ENCODE measurements around the gene GNB1L.

GNB1L gene

DNA sequence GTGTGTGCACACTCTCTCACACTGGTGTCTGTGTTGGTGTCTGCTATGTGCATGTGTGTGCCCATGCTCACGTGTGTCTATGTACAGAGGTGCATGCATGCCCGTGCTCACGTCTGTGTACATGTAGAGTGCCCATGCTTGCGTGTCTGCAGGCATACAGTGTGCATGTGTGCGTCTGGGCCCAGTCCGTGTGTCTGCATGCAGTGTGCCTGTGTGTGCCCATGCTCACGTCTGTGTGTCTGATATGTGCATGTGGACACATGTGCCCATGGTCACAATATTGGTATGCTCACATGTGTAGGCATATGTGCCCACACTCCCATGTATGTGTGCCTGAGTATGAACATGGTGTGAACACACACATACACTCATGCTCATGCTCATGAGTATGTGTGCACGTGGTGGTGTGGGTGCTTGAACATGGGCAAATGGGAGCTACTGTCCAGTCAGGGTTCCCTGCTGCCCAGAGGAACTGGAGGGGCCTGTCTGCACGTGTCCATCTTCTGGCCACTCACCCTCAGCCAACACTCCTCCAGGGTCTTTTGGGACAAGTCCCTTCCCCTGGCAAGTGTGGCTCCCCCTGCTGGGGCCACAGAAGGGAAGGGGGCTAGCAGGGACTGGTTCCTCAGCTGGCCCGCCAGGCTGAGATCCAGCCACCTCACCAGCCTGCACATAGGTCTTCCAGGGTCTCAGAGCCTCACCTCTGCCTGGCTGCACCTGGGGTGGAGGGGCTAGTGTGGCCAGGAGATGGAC, 101.4 kb downstream of the GNB1L start:
- no peak for DNase-seq
- in situ Hi-C loops (cut with MboI; ENCODE audit: low pct_unique_long_range_greater_than_20kb, low sequenced_read_pairs): loop anchor here (10.0 kb wide), 1 partner anchor 162 kb away; no protein-coding TSS in a partner anchor

DNA sequence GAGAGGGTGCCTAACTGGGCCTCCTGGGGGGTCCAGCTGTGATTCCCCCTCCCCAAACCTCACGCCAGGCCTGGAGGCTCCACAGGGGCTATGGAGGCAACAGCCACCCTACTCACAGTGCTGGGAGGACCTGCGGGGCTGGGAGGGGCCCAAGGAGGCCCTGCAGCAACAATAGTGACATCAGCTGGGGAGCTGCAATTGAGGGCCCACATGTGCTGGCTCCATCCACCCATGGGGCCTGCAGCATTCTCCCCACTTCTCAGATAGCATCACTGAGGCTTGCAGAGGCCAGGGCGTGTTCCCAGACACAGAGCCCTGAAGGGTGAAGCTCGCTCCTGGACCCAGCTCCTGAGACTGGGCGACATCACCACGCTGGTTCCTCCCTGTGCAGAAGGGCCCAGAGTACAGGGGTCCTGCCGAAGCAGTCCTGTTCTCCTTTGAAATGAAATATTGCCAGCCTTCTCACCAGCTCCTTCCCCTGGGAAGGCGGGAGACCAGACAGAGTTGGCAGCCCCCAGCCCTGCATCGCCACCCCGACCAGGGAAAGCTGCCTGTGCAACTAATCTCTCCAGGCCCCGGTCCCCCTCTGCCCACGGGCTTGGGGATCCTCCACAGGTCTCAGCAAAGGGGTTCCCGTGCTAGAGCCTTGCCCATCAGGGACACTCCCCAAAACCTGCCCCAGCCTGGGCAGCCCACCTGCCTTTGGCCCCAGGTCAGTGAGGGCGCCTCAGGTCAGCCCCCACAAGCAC, 103.0 kb downstream of the GNB1L start:
- no peak for DNase-seq
- in situ Hi-C loops (cut with MboI; ENCODE audit: low pct_unique_long_range_greater_than_20kb, low sequenced_read_pairs): loop anchor here (10.0 kb wide), 1 partner anchor 163 kb away; no protein-coding TSS in a partner anchor

- in situ Hi-C loops (cut with MboI; ENCODE audit: low pct_unique_long_range_greater_than_20kb, low sequenced_read_pairs): loop anchor here (10.0 kb wide), 1 partner anchor 164 kb away; no protein-coding TSS in a partner anchor
- no peak for DNase-seq
Observed at GRCh38 chr22:19750507-19751490, 103.9 kb downstream of the GNB1L start.

- no peak for DNase-seq
- in situ Hi-C loops (cut with MboI; ENCODE audit: low pct_unique_long_range_greater_than_20kb, low sequenced_read_pairs): loop anchor here (10.0 kb wide), 1 partner anchor 165 kb away; no protein-coding TSS in a partner anchor
Observed at GRCh38 chr22:19749876-19750275, 104.8 kb downstream of the GNB1L start.

DNA sequence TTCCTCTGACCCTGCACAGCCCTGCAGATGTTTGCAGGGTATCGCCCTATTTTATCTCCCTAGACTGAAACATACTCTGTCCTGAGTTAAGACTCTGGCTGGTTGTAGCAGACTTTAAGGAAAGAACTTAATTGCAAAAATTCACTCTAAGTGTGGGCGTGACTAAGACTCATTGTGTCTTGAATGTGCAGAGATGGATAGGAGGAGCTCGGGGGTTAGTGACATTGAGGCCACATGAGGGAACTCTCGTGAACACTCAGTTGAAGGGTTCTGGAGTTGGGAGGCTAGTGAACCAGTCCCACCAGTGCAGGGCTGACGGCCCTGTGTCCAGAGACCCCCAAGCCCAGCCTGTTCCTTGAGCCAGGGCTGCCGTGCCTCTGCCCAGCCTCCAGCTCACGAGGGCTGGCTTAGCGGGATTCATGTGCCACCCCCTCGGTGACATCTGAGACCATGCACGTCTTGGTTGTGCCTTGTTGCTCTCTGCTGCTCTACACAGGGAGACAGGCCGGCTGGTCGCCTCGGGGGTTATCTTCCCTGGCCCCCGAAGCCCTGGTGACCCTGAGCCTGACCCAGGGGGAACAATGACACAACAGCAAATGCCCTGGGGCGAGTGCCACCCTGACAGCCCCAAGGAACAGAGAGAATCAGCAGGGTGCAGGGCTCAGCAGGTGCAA, 105.5 kb downstream of the GNB1L start:
- DNase-seq: peak; percentile 11
- in situ Hi-C loops (cut with MboI; ENCODE audit: low pct_unique_long_range_greater_than_20kb, low sequenced_read_pairs): no loop called here

- in situ Hi-C loops (cut with MboI; ENCODE audit: low pct_unique_long_range_greater_than_20kb, low sequenced_read_pairs): no loop called here
Observed at GRCh38 chr22:19748139-19748538, 106.5 kb downstream of the GNB1L start.

DNA sequence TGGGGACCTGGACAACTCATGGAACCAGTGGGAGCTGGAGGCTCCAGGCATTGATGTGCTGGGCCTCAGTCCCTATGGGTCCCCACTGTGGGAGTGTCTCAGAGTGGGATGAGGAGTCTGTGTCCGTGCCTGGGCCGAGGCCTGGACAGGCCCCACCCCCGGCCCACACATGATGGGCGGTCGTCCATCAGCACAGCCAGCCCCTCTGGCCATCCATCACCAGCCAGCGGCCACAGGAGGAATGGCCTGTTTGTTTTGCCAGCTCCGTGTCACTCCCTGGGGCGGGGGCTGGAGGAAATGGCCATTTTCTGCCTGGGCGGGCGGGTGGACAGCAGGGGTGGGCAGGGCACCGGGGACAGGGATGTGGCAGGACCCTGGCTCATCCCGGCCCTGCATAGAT, 107.1 kb downstream of the GNB1L start:
- DNase-seq: no peak
- in situ Hi-C loops (cut with MboI; ENCODE audit: low pct_unique_long_range_greater_than_20kb, low sequenced_read_pairs): no loop called here

More at GRCh38 chr22:19748139-19748538, 106.5 kb downstream of the GNB1L start:
- no peak for DNase-seq

DNA sequence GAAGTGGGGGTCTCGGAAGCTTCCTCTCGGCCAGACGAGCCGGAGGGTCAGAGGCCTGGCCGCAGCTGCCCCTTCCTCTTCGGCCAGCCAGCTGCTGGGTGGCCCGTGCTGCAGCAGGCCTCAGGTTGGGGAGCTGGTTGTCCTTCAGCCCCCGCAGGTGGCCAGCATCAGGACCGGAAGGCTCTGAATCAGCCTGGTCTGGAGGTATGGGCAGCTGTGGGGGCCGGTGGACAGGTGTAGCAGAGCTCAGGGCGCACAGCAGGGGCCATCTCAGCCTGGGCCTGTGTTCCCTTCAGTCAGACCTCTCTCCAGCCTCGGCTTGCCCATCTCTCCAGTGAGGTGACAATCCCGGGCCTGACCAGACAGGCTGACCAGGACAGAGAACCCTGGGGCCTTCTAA, 107.9 kb downstream of the GNB1L start:
- in situ Hi-C loops (cut with MboI; ENCODE audit: low pct_unique_long_range_greater_than_20kb, low sequenced_read_pairs): no loop called here
- no peak for DNase-seq

DNA sequence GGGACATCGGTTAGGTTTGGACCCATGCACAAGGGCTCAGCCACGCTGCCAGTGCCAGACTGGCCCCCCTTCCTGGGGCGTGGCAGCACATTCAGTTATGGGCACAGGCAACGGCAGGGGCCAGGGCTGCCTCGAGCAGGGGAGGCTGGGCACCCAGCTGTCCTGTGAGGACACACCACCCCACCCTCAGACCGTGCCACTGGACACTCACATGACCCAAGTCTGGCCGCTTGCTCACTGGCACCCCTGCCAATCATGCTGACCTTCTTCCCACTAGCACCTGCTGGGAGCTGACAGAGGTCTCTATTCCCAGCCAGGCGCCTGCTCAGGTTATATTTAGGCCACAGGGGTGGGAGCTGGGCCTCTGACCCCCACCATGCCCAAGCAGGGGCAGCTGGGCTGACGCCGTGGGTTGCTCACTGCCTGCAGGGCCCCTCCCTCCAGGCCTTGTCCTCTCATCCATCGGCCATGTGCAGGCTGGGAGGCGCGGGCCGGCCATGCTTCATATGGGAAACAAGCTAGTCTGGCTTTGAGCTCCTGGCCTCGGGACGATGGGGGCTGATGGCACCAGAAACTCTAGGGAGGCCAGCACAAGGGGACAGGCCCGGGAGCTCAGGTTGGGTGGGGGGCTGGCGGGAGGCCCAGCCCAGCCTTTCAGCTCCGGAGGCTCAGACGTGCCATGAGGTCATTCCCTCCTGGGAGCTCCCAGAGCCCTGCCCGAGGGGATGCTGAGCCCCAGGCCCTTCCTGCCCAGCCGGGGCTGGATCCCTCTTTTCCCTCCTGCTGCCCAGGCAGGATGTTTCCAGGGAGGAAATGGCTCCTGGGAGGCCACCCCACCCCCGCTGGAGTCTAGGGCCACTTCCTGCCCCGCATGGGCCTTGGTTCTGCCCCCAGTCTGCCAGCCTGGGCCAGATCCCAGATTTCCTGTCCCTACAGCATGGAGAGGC, 109.2 kb downstream of the GNB1L start:
- in situ Hi-C loops (cut with MboI; ENCODE audit: low pct_unique_long_range_greater_than_20kb, low sequenced_read_pairs): no loop called here
- DNase-seq: no peak

- in situ Hi-C loops (cut with MboI; ENCODE audit: low pct_unique_long_range_greater_than_20kb, low sequenced_read_pairs): no loop called here
- DNase-seq: no peak
Observed at GRCh38 chr22:19744350-19745006, 110.2 kb downstream of the GNB1L start.

DNA sequence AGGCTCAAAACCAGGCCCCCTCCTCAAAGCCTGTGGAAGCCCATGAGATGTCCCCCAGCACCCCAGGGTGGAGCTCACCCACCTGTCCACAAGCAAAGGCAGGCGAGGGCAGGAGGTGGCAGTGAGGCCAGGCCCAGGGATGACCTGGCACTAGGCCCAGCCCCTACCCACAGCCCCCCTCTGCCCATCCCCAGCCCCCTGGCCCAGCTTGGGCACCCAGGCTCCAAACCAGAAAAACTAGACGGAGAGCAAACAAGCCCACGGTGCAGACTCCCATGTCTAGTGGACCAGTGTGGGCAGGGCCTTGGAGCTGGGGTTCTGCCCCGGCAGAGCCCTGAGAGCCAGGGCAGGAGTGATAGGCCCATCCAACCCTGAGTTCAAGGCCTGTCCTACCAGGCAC, 111.0 kb downstream of the GNB1L start:
- in situ Hi-C loops (cut with MboI; ENCODE audit: low pct_unique_long_range_greater_than_20kb, low sequenced_read_pairs): no loop called here
- no peak for DNase-seq

DNA sequence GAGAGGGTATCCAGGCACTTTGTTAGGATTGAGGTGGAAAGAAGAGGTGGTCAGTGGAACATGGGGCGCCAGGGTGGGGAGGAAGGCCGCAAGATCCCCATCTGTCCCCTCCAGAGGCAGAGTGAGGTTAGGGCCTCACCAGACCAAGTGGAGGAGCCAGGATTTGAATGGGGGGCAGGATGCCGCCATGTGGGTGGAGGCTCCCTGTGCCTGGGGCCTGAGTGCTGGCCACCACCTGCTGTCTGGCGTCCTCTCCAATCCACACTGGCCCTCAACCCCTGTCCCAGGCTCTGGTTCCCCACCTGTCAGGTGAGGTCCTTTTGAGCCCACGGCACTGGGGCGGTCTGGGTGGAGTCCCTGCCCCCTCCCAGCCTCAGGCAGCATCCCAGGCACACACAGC, 111.6 kb downstream of the GNB1L start:
- in situ Hi-C loops (cut with MboI; ENCODE audit: low pct_unique_long_range_greater_than_20kb, low sequenced_read_pairs): no loop called here
- DNase-seq: no peak

- no peak for DNase-seq
- in situ Hi-C loops (cut with MboI; ENCODE audit: low pct_unique_long_range_greater_than_20kb, low sequenced_read_pairs): no loop called here
Observed at GRCh38 chr22:19742160-19743066, 112.3 kb downstream of the GNB1L start.

GRCh38 chr22:19741053-19741452, 113.6 kb downstream of the GNB1L start:
- in situ Hi-C loops (cut with MboI; ENCODE audit: low pct_unique_long_range_greater_than_20kb, low sequenced_read_pairs): no loop called here

GRCh38 chr22:19740586-19740985, 114.1 kb downstream of the GNB1L start:
- in situ Hi-C loops (cut with MboI; ENCODE audit: low pct_unique_long_range_greater_than_20kb, low sequenced_read_pairs): no loop called here
- DNase-seq: no peak

More at GRCh38 chr22:19741053-19741452, 113.6 kb downstream of the GNB1L start:
- no peak for DNase-seq

GRCh38 chr22:19739911-19740449, 114.7 kb downstream of the GNB1L start:
- no peak for DNase-seq
- in situ Hi-C loops (cut with MboI; ENCODE audit: low pct_unique_long_range_greater_than_20kb, low sequenced_read_pairs): no loop called here

All from KBM-7 (cell line).